Activated naive CD8-positive, alpha-beta T cell (primary cell): Measurements from ENCODE around the gene TRIM41.

Experiments used
- H3K27ac Mint-ChIP-seq: one replicate; pipeline ENCODE4 v1.8.0; 2021; ENCODE audit warnings: mixed read lengths
- H3K27me3 Mint-ChIP-seq: one replicate; pipeline ENCODE4 v1.8.0; 2021; ENCODE audit warnings: mixed read lengths
- H3K36me3 Mint-ChIP-seq: one replicate; pipeline ENCODE4 v1.8.0; 2021; ENCODE audit warnings: mixed read lengths
- H3K4me1 Mint-ChIP-seq: one replicate; pipeline ENCODE4 v1.8.0; 2021; ENCODE audit warnings: low read depth, mixed read lengths
- H3K4me3 Mint-ChIP-seq: one replicate; pipeline ENCODE4 v1.8.0; 2021; ENCODE audit warnings: mild to moderate bottlenecking, mixed read lengths
- H3K9me3 Mint-ChIP-seq: one replicate; pipeline ENCODE4 v1.8.0; 2021; ENCODE audit warnings: low read depth, mixed read lengths

Gene TRIM41

DNA sequence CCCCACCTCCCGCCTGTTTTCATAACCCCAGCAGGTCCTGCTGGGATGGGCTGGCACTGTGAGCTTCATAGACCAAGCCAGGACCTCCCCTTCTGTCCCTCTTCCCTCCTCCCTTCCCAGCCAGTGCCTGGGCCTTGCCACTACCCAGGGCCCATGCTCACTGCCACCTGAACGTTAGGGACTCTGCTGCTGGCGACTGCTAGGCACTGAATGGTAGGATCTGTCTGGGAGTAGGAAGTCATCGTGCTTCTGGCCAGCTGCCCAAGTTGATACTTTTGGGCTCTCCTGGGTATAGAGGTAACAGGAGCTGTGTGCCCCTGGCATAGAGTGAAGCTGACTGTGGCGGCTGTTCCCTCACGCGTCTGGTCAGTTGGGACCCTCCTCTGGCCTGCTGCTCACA lies 8.4 kb downstream of the TRIM41 start:
- peaks cover 4% of the 10 kb centered on the region for H3K36me3 Mint-ChIP-seq
- H3K4me1 Mint-ChIP-seq = peaks cover 23% of the 10 kb centered on the region
- no peak overlapping the region for H3K27ac Mint-ChIP-seq
- H3K9me3 Mint-ChIP-seq = no peaks in the 10 kb centered on the region
- H3K4me3 Mint-ChIP-seq = no peak overlapping the region
- no peaks in the 10 kb centered on the region for H3K27me3 Mint-ChIP-seq

DNA sequence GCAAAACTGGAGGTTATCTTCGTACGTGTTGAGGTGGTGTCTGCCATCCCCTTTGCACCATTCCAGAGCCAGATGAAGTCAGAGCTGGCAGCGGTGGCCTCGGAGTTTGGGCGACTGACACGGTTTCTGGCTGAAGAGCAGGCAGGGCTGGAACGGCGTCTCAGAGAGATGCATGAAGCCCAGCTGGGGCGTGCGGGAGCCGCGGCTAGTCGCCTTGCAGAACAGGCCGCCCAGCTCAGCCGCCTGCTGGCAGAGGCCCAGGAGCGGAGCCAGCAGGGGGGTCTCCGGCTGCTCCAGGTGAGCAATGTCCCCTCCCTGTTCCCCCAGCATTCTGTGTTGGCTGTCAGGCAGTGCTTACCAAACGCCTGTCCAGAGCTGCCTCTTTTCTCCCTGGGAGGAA lies 9.5 kb downstream of the TRIM41 start:
- no peak overlapping the region for H3K27ac Mint-ChIP-seq
- H3K27me3 Mint-ChIP-seq = no peaks in the 10 kb centered on the region
- peaks cover 31% of the 10 kb centered on the region for H3K4me1 Mint-ChIP-seq
- H3K4me3 Mint-ChIP-seq = no peak overlapping the region
- H3K9me3 Mint-ChIP-seq = no peaks in the 10 kb centered on the region
- peaks cover 8% of the 10 kb centered on the region for H3K36me3 Mint-ChIP-seq

DNA sequence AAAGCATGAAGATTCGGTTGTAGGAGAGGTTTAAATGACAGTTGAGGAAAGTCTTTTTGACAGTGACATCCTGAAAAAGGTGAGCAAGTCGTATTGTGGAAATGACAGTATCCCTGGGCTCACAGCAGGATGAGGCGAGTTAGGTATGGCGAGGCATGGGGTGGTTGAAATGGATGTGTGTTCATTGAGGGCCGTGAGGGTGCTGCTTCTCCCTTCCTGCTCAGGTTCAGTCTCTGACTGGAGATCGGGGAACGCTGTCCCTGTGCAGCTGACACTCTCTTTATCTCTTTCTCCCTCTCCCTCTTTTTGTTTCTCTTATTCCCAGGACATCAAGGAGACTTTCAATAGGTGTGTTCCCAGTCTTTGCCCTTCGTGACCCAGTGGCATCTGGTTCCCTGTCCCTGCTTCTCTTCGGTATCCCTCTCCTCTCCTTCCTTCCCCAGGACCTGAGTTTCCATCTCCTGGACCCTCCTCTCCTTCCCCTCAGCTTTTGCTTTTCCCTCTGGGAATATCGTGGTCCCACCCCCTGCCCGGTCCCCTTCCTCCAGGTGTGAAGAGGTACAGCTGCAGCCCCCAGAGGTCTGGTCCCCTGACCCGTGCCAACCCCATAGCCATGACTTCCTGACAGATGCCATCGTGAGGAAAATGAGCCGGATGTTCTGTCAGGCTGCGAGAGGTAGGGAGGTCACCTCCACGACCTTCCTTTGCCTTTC lies 10.2 kb downstream of the TRIM41 start:
- H3K36me3 Mint-ChIP-seq = peaks cover 12% of the 10 kb centered on the region

DNA sequence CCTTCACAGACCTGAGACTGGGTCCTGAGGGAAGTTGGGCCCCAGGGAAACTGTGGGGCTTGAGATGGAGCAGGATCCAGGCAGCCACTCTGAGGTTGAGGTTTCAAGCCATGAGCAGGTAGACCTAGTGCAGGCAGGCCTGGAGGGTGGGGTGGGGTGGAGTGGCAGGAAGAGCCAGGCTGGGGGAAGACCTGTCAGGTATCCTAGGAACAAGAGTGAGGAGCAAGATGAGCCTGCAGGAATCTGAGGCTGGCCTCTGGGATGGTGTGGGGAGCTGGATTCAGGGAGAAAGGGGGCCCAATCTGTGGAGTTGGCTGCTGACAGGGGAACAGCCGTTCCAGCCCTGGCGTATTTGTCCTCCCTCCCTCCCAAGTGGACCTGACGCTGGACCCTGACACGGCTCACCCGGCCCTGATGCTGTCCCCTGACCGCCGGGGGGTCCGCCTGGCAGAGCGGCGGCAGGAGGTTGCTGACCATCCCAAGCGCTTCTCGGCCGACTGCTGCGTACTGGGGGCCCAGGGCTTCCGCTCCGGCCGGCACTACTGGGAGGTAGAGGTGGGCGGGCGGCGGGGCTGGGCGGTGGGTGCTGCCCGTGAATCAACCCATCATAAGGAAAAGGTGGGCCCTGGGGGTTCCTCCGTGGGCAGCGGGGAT lies 10.8 kb downstream of the TRIM41 start:
- no peaks in the 10 kb centered on the region for H3K9me3 Mint-ChIP-seq
- no peak overlapping the region for H3K27ac Mint-ChIP-seq
- H3K36me3 Mint-ChIP-seq = peaks cover 14% of the 10 kb centered on the region
- H3K4me3 Mint-ChIP-seq = no peak overlapping the region
- no peaks in the 10 kb centered on the region for H3K27me3 Mint-ChIP-seq
- H3K4me1 Mint-ChIP-seq = peaks cover 41% of the 10 kb centered on the region

More for the DNA sequence above, 10.2 kb downstream of the TRIM41 start:
- no peak overlapping the region for H3K4me3 Mint-ChIP-seq
- peaks cover 37% of the 10 kb centered on the region for H3K4me1 Mint-ChIP-seq
- no peaks in the 10 kb centered on the region for H3K27me3 Mint-ChIP-seq
- H3K27ac Mint-ChIP-seq = peak overlapping the region; percentile 8
- no peaks in the 10 kb centered on the region for H3K9me3 Mint-ChIP-seq

DNA sequence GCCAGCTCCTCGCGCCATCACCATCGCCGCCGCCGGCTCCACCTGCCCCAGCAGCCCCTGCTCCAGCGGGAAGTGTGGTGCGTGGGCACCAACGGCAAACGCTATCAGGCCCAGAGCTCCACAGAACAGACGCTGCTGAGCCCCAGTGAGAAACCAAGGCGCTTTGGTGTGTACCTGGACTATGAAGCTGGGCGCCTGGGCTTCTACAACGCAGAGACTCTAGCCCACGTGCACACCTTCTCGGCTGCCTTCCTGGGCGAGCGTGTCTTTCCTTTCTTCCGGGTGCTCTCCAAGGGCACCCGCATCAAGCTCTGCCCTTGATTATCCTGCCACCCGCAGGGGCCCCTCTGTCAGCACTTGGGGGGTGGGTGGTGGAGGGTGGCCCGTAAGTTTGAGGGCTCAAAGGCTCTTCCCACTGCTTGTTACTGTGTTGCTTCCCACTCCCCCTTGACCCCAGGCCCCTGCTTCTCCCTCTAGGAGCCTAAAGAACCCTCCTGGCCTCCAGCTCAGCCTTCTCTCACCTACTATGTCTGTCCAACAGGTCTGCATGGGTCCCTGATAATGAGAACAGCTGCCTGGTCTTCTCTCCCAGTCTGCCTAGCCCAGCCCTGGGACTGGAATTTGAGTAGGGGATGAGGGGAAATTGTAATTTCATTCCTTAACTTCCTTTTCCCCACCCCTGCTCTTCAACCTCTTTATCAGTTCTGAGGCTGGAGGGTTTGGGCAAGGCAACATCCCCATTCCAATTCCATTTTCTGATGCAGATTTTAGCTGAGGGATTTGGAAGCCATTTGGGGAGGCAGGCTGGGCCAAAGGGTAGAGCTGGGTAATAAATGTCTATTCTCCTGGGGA lies 11.6 kb downstream of the TRIM41 start:
- Mint-ChIP-seq H3K27ac (peak overlapping the region; percentile 77), H3K9me3 (no peaks in the 10 kb centered on the region), H3K4me3 (no peak overlapping the region), H3K4me1 (peaks cover 39% of the 10 kb centered on the region), H3K27me3 (no peaks in the 10 kb centered on the region), H3K36me3 (peaks cover 13% of the 10 kb centered on the region)

DNA sequence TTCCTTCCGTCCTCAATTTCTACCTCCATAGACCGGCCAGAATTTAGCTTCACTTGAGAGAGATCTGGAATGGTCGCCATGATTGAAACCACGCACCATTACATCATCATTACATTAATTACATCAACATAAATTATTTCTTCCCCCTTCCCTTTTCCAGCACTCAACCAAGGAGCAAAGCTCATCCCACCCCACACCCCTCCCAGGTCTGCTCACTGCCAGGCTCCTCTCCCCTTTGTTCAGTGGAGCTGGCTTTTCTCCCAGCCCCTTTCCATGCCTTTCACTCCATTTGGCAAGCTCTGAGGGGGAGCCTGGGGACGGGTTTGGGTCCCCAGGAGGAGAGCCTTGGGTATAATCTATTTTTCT lies 12.2 kb downstream of the TRIM41 start:
- H3K36me3 Mint-ChIP-seq = peaks cover 13% of the 10 kb centered on the region
- no peaks in the 10 kb centered on the region for H3K27me3 Mint-ChIP-seq
- H3K9me3 Mint-ChIP-seq = no peaks in the 10 kb centered on the region
- no peak overlapping the region for H3K4me3 Mint-ChIP-seq
- H3K4me1 Mint-ChIP-seq = peaks cover 38% of the 10 kb centered on the region
- peak overlapping the region; percentile 77 for H3K27ac Mint-ChIP-seq

DNA sequence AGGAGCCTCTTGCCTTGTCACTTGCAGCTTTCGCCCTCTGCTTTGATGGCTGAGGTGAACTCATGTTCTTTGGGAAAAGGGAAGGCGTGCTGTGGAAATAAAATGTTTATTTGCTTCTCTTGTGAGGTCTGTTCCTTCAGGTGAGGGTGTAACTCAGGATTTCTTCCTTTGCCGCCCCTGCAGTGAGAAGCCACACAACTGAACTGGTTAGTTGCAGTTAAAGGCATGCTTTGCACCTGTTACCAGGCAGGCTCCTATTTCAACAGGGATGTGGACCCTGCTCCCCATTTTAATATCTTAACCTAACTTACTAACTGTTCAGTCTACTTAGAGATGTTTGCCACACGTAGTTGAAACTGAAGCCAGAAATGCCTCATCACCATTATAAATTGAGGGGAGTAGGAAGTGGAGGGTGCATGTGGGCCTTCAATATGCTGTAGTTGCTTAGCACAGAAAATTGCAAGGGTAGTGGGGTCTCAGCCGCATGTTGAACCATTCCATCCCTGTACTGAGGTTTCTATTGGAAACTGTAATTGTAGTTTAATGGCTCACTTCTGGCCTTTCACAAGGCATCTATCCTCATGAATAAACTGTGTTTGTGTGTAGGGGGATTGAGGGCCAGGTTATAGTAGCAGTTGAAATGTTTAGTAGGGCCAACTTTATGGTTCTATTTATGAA lies 12.7 kb downstream of the TRIM41 start:
- Mint-ChIP-seq H3K4me1 (peaks cover 36% of the 10 kb centered on the region), H3K9me3 (no peaks in the 10 kb centered on the region), H3K27me3 (no peaks in the 10 kb centered on the region), H3K36me3 (peaks cover 13% of the 10 kb centered on the region), H3K4me3 (no peak overlapping the region), H3K27ac (peak overlapping the region; percentile 77)

DNA sequence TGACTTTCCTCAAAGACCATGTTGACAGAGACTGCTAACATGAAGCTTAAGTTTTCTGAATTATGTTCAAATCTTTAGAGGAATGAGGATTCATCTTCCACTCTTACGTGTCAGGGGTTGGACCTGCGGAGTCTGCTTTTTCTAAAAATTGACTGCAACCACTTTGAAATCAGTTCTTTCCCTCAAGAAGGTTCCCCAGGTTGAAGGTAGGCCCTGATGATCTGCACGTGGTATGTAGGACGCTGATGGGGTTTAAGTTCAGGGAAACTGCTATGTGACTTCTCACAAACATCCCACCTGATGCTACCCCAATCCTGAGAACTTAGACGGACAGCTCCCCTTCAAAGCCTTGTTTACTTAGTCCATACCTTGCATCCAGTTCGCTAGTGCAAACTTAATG lies 13.4 kb downstream of the TRIM41 start:
- Mint-ChIP-seq H3K27ac (peak overlapping the region; percentile 77), H3K36me3 (peaks cover 15% of the 10 kb centered on the region), H3K4me1 (peaks cover 38% of the 10 kb centered on the region), H3K9me3 (no peaks in the 10 kb centered on the region), H3K27me3 (no peaks in the 10 kb centered on the region), H3K4me3 (peak overlapping the region; percentile 15)

DNA sequence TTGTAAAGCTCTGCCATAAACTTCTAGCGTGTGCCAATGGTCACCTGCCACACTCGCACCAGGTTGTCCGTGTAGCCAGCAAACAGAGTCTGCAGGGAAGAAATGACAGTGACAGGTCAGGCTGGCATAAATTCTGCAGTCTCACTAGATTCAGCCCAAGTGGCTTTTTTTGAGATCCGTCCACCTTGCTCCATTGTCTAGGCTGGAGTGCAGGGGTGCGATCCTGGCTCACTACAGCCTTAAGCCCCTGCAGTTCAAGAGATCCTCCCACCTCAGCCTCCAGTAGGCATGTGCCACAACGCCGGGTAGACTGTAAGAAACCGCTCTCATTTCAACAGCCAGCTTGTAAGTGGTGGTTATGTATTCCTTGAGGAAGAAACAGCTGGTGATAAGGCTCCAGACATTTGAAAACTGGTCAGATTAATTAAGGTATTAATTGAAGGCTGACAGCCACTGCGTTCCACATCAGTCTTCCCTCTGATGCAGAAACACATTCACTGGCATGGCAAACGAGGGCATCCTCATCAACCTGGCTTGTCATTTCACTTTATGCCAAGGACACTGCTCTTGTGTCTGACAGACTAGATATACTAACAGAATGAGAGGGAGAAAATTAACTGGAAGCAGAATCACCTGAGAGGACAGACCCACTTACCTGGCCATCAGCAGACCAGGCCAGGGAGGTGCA lies 14.0 kb downstream of the TRIM41 start:
- peak overlapping the region; percentile 77 for H3K27ac Mint-ChIP-seq
- peak overlapping the region; percentile 42 for H3K4me3 Mint-ChIP-seq
- H3K9me3 Mint-ChIP-seq = no peaks in the 10 kb centered on the region
- H3K27me3 Mint-ChIP-seq = no peaks in the 10 kb centered on the region
- peaks cover 21% of the 10 kb centered on the region for H3K36me3 Mint-ChIP-seq
- peaks cover 42% of the 10 kb centered on the region for H3K4me1 Mint-ChIP-seq

DNA sequence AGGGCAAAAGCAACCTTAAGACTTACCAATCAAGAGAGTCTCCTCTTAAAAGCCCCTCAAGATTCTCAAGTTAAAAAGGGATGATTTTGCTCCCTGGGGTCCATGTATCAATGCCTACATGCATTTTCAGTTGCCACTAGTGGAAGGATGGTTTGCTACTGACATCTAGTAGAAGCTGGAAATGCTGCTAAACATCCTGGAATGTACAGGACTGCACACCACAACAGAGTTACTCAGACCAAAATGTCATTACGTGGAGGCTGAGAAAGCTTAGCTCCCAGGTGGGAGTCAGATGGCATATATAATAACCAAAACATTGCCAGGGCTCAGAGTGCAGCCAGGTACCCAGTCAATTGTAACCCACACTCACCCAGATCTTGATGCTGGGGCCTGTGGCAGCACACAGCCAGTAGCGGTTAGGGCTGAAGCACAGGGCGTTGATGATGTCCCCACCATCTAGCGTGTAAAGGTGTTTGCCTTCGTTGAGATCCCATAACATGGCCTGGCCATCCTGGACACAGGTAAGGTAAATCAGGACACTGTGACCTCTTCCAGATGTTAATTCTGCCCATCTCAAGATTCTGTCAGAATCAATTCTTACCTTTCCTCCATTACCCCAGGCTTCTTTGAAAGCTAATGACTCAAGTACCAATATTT lies 14.8 kb downstream of the TRIM41 start:
- no peaks in the 10 kb centered on the region for H3K27me3 Mint-ChIP-seq
- peak overlapping the region; percentile 48 for H3K4me3 Mint-ChIP-seq
- peaks cover 27% of the 10 kb centered on the region for H3K36me3 Mint-ChIP-seq
- H3K27ac Mint-ChIP-seq = peak overlapping the region; percentile 77
- peaks cover 41% of the 10 kb centered on the region for H3K4me1 Mint-ChIP-seq
- no peaks in the 10 kb centered on the region for H3K9me3 Mint-ChIP-seq

DNA sequence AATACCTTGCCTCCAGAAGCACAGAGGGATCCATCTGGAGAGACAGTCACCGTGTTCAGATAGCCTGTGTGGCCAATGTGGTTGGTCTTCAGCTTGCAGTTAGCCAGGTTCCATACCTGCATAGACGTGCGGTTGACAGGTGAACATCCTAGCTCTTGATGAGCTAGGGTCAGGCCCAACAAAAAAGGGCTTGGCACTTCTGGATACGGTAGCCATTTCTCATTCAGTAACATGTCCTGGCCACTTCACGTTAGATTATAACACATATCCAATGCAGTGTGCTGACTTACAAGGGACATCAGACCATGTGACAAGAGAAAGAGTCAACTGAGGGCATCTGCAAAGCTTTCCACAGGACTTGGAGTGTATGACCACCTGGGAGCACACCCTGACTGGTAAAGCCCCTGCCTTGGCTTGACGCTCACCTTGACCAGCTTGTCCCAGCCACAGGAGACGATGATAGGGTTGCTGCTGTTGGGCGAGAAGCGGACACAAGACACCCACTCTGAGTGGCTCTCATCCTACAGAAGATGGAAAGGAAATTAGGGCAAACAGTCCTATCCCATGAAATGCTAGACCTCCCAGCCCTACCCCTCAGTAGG lies 16.1 kb downstream of the TRIM41 start:
- H3K27ac Mint-ChIP-seq = peak overlapping the region; percentile 77
- H3K27me3 Mint-ChIP-seq = no peaks in the 10 kb centered on the region
- peaks cover 32% of the 10 kb centered on the region for H3K36me3 Mint-ChIP-seq
- H3K9me3 Mint-ChIP-seq = no peaks in the 10 kb centered on the region
- H3K4me3 Mint-ChIP-seq = peak overlapping the region; percentile 94
- H3K4me1 Mint-ChIP-seq = peaks cover 45% of the 10 kb centered on the region

DNA sequence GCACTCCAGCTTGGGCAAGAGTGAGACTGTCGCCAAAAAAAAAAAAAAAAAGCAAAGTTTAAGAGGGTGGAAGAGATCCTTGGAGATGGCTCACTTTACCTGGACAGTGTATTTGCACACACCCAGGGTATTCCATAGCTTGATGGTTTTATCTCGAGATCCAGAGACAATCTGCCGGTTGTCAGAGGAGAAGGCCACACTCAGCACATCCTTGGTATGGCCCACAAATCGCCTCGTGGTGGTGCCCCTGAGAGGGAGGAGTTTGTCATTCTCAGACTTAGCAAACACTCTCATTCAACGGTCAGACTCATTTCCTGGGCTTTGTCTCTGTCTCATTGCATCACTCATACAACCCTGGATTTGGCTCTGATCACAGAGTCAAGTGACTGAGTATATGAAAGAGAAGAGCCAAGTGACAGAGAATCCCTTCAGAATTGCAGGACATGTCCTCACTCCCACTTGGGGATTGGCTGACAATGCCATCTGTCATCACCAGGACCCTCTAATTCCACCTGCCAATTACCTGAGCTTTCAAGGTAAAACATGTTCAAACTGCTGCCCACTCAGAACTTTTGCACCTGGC lies 18.4 kb downstream of the TRIM41 start:
- no peaks in the 10 kb centered on the region for H3K9me3 Mint-ChIP-seq

DNA sequence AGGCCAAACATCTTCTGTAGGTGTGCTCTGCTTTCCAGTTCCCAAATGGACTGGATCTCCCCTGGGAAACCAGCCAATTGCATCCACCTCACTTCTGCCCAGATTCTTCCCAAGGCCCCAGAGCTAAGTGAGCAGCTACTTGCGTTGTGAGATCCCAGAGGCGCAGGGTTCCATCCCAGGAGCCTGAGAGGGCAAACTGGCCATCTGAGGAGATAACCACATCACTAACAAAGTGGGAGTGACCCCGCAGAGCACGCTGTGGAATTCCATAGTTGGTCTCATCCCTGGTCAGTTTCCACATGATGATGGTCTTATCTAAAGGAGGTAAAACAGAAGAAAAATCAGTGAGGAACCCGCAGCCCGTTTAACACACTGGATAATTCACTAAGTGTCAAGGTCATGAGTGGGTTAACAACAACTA lies 19.0 kb downstream of the TRIM41 start:
- peak overlapping the region; percentile 94 for H3K4me3 Mint-ChIP-seq
- peaks cover 57% of the 10 kb centered on the region for H3K4me1 Mint-ChIP-seq
- H3K27me3 Mint-ChIP-seq = no peaks in the 10 kb centered on the region
- H3K27ac Mint-ChIP-seq = peak overlapping the region; percentile 99
- no peaks in the 10 kb centered on the region for H3K9me3 Mint-ChIP-seq
- peaks cover 27% of the 10 kb centered on the region for H3K36me3 Mint-ChIP-seq

More for the DNA sequence above, 18.4 kb downstream of the TRIM41 start:
- H3K4me1 Mint-ChIP-seq = peaks cover 62% of the 10 kb centered on the region
- peaks cover 30% of the 10 kb centered on the region for H3K36me3 Mint-ChIP-seq
- peak overlapping the region; percentile 99 for H3K27ac Mint-ChIP-seq
- peak overlapping the region; percentile 94 for H3K4me3 Mint-ChIP-seq
- no peaks in the 10 kb centered on the region for H3K27me3 Mint-ChIP-seq
